ENCODE measurements around the gene SCUBE2.
"Not testable (repeated sequence)": the region's sequence is repeated elsewhere in the genome, so short reads cannot be mapped to it uniquely, and the experiment has no call there.

SCUBE2 gene

GRCh38 chr11:9103542-9104276 lies 12.3 kb upstream of the SCUBE2 start:
- DNase-seq = no peak

GRCh38 chr11:9099617-9100016 lies 8.2 kb upstream of the SCUBE2 start:
- DNase-seq = no peak

GRCh38 chr11:9098455-9098854 lies 7.1 kb upstream of the SCUBE2 start:
- DNase-seq = not testable (repeated sequence)

- DNase-seq = not testable (repeated sequence)
These were observed 6.0 kb upstream of the SCUBE2 start for GRCh38 chr11:9097186-9097943.

GRCh38 chr11:9096427-9096826 lies 5.0 kb upstream of the SCUBE2 start:
- no peak for DNase-seq

GRCh38 chr11:9095421-9095820 lies 4.0 kb upstream of the SCUBE2 start:
- peak; percentile 23 for DNase-seq

- DNase-seq = no peak
These were observed 3.0 kb upstream of the SCUBE2 start for GRCh38 chr11:9094420-9094819.

- peak; percentile 13 for DNase-seq
These were observed 1.7 kb upstream of the SCUBE2 start for GRCh38 chr11:9092853-9093778.

GRCh38 chr11:9092072-9092471 lies 673 bp upstream of the SCUBE2 start:
- no peak for DNase-seq

GRCh38 chr11:9090488-9091043 lies 833 bp downstream of the SCUBE2 start:
- no peak for DNase-seq

GRCh38 chr11:9089636-9090035 lies 1.8 kb downstream of the SCUBE2 start:
- no peak for DNase-seq

- DNase-seq = no peak
These were observed 2.3 kb downstream of the SCUBE2 start for GRCh38 chr11:9089061-9089460.

GRCh38 chr11:9082575-9082974 lies 8.8 kb downstream of the SCUBE2 start:
- DNase-seq = no peak

GRCh38 chr11:9081153-9081552 lies 10.2 kb downstream of the SCUBE2 start:
- DNase-seq = peak; percentile 50

GRCh38 chr11:9078113-9079086 lies 13.0 kb downstream of the SCUBE2 start:
- no peak for DNase-seq

GRCh38 chr11:9077164-9077563 lies 14.2 kb downstream of the SCUBE2 start:
- DNase-seq = no peak

GRCh38 chr11:9076661-9077060 lies 14.7 kb downstream of the SCUBE2 start:
- DNase-seq = no peak

- no peak for DNase-seq
These were observed 15.4 kb downstream of the SCUBE2 start for GRCh38 chr11:9076046-9076445.

- DNase-seq = no peak
These were observed 15.8 kb downstream of the SCUBE2 start for GRCh38 chr11:9075556-9075955.

GRCh38 chr11:9074338-9075029 lies 16.9 kb downstream of the SCUBE2 start:
- no peak for DNase-seq

Measured in activated CD4-positive, alpha-beta T cell treated with anti-CD3 and anti-CD28 coated beads, Interleukin-2, Interleukin-6, amounts not matched to agents 100 ng/mL and 50 ng/mL, durations not matched to agents 16 hours and 8 hours (primary cell).